GM19035 (cell line): ENCODE measurements around the gene GULP1.
"Not testable (repeated sequence)": the region's sequence is repeated elsewhere in the genome, so short reads cannot be mapped to it uniquely, and the experiment has no call there.

Source experiments
- ATAC-seq: cut with Tn5 transposase; IDR thresholded peaks from one replicate; pipeline ENCODE4 v1.9.1; 2021; ENCODE audit not compliant: unreplicated experiment

GULP1 gene

GRCh38 chr2:188522517-188522916, 230.8 kb downstream of the GULP1 start:
- ATAC-seq, result no peak

GRCh38 chr2:188523919-188524318, 232.2 kb downstream of the GULP1 start:
- no peak for ATAC-seq

GRCh38 chr2:188524519-188525113, 232.9 kb downstream of the GULP1 start:
- ATAC-seq, result peak; percentile 86

GRCh38 chr2:188526701-188527100, 235.0 kb downstream of the GULP1 start:
- ATAC-seq, result no peak

GRCh38 chr2:188527141-188527540, 235.5 kb downstream of the GULP1 start:
- ATAC-seq, result no peak

GRCh38 chr2:188527581-188527993, 235.9 kb downstream of the GULP1 start:
- ATAC-seq, result no peak

- no peak for ATAC-seq
These were observed 238.0 kb downstream of the GULP1 start for GRCh38 chr2:188529710-188530109.

GRCh38 chr2:188534875-188535274, 243.2 kb downstream of the GULP1 start:
- ATAC-seq, result no peak

GRCh38 chr2:188551671-188552070, 260.0 kb downstream of the GULP1 start:
- ATAC-seq, result no peak

GRCh38 chr2:188557081-188557480, 265.4 kb downstream of the GULP1 start:
- no peak for ATAC-seq

GRCh38 chr2:188559455-188559854, 267.8 kb downstream of the GULP1 start:
- ATAC-seq, result not testable (repeated sequence)

- ATAC-seq, result no peak
These were observed 269.9 kb downstream of the GULP1 start for GRCh38 chr2:188561473-188561979.

GRCh38 chr2:188569431-188570165, 277.9 kb downstream of the GULP1 start:
- ATAC-seq, result no peak

GRCh38 chr2:188570370-188570769, 278.7 kb downstream of the GULP1 start:
- ATAC-seq, result no peak

- ATAC-seq, result no peak
These were observed 280.0 kb downstream of the GULP1 start for GRCh38 chr2:188571543-188572303.

GRCh38 chr2:188572592-188572991, 280.9 kb downstream of the GULP1 start:
- no peak for ATAC-seq

- ATAC-seq, result no peak
These were observed 281.8 kb downstream of the GULP1 start for GRCh38 chr2:188573453-188573852.

- ATAC-seq, result no peak
These were observed 284.3 kb downstream of the GULP1 start for GRCh38 chr2:188576006-188576405.

- no peak for ATAC-seq
These were observed 285.0 kb downstream of the GULP1 start for GRCh38 chr2:188576651-188577050.

- ATAC-seq, result no peak
These were observed 285.6 kb downstream of the GULP1 start for GRCh38 chr2:188577231-188577630.

- ATAC-seq, result no peak
These were observed 289.1 kb downstream of the GULP1 start for GRCh38 chr2:188580738-188581137.

- no peak for ATAC-seq
These were observed 290.5 kb downstream of the GULP1 start for GRCh38 chr2:188582211-188582610.
